HG02571 (cell line): ENCODE results near the gene COL8A2.
"Not testable (repeated sequence)": the region's sequence is repeated elsewhere in the genome, so short reads cannot be mapped to it uniquely, and the experiment has no call there.

Experiments used
- ATAC-seq: cut with Tn5 transposase; IDR thresholded peaks from one replicate; pipeline ENCODE4 v1.9.1; 2021; ENCODE audit warnings: mild to moderate bottlenecking, moderate library complexity; ENCODE audit not compliant: unreplicated experiment

Gene COL8A2

DNA sequence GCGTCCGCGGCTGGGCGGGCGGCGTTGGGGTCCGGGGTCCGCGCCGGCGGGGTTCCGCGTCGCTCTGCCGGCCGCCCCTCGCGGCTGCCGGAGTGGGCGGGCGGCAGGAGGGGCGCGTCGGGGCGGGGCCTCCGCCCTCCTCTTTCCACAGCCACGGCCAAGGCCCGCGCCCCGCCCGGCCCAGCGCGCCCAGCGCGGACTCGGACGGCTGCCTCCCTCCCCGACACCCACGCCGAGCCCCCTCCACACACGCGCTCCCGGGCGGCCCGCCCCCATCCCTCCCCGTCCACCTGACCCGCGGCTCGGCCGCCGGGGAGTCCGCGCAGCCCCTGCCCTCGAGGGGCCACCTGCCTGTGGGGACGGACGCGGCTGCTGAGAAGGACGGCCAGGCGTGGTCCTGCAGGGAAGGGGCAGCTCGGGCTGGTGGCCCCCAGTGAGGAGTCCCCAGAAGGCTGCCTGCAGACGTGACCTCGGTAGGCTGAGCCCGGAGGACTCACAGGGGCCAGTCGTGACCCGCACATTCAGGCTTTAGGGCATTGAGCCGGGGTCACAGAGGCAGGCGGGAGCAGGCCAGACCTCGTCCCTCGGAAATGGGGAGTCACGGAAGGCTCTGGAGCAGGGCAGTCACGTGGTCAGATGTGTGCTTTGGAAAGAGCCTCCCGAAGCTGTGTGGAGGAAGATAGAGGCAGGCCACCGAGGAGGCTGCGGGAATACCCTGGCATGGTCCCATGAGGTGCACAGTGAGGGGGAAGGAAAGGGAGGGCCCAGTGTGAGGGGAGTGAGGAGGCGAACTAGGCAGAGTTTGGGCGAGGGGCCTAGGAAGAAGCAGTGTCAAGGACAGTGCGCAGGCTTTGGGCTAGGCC lies at the start of gene COL8A2:
Gene COL8A2 (minus strand): TSS at position 94 of the 863 bp plus-strand sequence. CDS start 24,980 bp downstream, outside the sequence.
- ATAC-seq = no peak

DNA sequence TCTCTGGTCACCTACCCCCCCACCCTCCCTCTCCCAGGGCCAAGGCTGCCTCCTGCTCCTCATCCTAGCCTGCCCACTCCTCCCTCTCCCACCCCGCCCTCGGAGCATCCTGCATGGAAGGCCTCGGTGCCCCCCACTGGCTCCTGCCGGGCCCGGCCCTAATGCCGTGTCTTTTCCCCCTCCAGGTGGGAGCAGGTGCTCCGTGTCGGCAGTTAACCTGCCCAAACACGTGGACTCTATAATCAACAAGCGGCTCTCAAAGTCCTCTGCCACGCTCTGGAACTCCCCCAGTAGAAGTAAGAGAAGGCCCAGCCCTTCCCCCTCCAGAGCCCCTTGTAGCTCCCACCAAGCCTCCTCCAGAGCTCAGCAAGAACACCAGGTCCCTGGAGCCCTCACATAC lies 49.7 kb upstream of the COL8A2 start:
- ATAC-seq = no peak

GRCh38 chr1:36172983-36173382 lies 48.0 kb upstream of the COL8A2 start:
- ATAC-seq = no peak

DNA sequence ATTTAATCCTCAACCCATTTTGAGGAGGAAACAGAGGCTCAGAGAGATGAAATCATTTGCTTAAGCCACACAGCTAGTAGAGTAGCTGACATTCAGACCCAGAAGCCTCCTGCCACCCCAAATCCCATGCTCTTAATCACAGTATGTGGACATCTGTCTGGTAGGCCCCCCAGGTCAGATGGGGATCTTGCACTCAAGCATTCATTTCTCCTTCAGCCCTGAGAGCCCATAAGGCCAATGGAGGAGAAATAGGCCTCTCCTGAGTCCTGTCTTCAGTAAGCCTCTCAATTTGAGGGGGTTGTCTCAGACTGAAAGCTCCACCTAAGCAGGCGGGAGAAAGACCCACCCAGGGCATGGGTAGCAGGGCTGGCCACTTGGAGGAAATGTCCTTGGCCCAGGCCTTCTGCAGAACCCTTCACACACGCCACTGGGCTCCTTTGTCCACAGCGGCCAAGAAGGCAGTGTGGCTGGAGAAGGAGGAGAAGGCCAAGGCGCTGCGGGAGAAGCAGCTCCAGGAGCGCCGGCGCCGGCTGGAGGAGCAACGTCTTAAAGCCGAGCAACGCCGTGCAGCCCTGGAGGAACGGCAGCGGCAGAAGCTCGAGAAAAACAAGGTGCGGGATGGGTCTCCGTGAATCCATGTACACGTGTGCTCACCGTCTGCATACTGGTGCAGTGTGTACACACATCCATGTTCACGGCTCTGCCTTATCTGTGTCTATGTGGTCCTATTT lies 47.2 kb upstream of the COL8A2 start:
- no peak for ATAC-seq

DNA sequence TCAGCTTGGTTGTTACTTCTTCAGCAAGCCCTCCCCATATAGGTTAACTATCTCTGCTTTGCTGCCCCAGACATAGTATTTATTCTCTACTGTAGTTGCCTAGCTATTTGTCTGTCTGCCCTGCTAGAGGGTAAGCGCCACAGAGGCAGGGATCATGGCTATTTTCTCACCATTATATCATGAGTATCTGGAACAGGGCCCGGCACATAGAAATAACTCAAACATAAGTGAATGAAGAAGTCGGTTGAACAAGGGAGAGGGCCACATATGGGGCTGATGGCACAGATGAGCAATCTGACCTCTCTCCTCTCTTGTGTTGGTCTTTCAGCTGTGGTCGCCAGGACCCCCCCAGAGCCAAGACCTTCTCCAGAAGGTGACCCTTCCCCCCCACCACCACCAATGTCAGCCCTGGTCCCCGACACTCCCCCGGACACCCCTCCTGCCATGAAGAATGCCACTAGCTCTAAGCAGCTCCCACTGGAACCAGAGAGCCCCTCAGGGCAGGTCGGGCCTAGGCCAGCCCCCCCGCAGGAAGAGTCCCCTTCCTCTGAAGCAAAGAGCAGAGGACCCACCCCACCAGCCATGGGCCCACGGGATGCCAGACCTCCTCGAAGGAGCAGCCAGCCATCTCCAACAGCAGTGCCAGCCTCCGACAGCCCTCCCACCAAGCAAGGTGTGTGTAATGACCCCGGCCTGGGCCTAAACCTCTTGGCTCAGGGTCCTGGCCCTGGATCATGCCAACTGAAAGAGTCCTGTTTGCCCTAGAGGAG lies 45.8 kb upstream of the COL8A2 start:
- no peak for ATAC-seq

GRCh38 chr1:36168514-36168913 lies 43.5 kb upstream of the COL8A2 start:
- no peak for ATAC-seq

DNA sequence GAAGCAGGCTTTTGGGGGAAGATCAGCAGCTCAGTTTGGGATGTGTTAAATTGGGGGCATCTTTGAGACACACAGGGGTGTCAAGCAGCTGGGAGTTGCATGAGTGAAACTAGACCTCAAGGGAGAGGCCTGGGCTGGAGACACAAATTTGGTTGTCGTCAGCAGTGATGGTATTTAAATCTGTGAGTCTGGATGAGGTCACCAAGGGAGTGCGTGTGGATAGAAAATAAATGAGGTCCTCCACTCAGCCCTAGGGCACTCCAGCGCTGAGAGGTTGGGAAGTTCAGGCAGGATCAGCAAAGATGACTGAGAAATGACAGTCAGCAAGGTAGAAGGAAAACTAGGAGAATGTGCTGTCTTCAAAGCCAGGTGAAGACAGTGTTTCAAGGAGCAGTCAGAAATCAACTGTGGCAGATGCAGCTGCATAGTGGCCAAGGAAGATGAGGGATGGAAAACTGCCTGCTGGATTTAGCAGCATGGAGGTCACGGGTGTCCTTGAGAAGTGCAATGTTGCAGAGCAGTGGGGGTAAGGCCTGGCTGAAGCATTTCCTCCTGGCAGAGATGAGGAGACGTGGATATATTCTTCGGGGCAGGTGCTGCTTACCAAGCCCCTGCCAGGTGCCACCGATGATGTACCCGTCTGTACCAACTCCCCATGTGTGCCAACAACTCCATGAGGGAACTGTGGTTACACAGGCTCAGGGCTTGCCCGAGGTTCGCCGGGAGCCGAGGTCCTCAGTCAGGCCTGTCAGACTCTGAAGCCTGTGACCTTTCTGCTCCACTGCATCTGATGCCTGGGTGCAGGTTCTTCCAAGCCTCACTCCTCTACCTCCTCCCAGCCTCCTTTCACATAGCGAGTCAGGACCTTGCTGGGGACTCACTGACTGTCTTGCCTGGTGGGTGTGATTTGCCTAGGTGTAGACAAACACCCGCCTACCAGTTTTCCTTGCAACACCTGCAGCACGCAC lies 42.2 kb upstream of the COL8A2 start:
- no peak for ATAC-seq

DNA sequence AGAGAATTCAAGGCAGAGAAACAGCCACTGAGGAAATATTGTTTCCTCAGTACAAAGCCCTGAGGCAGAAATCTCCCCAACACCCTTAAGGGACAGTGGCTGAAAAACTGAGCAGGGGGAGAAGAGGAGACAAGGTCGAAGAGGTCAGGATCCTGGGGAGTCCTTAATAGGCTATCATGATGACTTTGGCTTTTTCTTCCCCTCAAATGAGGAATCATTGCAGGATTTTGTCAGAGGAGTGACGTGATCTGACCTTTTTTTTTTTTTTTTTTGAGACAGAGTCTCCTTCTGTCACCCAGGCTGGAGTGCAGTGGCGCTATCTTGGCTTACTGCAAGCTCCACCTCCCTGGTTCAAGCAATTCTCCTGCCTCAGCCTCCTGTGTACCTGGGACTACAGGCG lies 41.1 kb upstream of the COL8A2 start:
- no peak for ATAC-seq

GRCh38 chr1:36165145-36165544 lies 40.1 kb upstream of the COL8A2 start:
- ATAC-seq = no peak

DNA sequence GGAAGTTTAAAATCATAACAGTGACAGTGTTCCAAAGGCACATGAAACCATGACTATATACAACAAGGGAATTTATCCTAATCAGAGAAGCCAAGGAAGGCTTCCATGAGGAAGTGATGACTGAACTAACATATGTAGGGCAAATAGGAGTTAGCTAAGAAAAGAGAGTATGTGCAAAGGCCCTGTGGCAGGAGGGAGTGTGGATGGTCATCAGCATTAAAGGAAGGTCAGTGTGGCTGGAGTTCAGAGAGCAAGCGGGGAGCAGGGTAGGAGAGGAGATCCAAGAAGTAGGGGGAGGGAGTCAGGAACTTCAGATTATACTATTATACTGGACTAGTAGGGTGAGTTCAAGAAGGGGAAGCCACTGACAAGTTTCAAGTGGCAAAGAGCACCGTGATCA lies 39.3 kb upstream of the COL8A2 start:
- no peak for ATAC-seq

DNA sequence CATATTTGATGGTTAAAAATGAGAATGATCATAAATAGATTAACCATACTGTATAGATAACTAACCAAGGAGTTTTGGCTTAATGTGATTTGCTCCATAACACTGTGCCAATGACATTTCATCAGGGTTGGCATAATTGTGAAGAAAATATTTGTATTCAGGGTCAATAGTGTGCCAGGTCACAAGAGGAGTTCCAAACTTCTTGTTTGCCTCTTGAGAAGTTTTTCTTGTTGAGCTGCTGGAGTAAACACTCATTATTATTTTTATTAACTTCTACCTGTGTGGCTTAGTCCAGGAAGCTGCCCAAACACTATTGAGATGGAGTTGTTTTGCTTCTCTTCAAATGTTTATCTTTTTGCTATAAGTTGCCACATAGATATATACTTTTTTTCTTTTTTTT lies 38.4 kb upstream of the COL8A2 start:
- no peak for ATAC-seq

GRCh38 chr1:36162680-36163239 lies 37.7 kb upstream of the COL8A2 start:
- ATAC-seq = no peak

- ATAC-seq = no peak
These were observed 36.9 kb upstream of the COL8A2 start for GRCh38 chr1:36161641-36162531.

DNA sequence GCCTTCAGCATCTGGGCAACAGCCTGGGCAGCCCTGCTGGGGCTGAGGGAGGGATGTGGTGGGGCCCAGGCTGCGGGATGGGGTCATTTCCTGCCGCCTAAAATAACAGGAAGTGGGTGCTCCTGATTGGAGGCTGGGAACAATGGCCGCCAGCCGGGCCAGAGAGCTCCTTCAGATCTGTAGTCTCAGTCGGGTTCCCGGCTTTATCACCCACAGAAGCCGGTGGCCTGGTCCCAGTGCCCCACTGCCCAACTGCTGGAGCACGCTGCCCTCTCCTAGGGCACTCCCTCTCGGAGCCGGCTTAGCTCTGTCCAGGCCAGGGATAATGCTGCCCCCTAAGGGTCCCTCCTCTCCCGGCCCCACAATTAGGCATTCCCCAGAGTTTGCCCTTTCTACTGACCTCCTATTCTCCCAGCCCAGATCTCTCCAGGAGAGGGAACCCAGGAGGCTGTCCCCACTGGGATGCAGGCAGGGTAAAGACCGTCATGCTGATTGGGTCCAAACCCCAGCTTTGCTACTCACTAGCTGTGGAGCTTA lies 36.0 kb upstream of the COL8A2 start:
- ATAC-seq = no peak

DNA sequence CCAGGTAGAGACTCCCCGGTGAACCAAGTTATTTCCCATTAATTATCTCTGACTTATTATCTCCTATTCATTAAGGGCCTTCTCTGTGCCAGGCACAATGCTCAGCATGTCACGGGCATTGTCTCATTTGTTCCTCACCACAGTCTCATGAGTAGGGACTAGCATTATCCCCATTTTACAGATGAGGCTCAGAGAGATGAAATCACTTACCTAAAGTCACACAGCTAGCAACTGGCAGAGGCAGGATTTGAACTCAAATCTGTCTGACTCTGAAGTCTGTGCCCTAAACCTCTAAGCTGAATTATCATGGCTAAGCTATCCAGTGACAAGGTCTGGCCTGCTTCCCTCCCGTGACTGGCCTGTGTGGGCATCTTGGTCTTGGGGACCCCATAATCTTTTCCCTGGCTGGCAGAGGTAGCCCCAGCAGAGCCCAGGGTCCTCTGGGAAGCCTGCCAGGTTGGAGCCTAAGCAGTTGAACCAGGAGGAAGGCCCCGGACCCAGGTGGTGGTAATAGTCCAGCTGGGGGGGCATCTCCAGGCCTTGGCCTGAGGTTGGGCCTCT lies 35.4 kb upstream of the COL8A2 start:
- ATAC-seq = no peak

DNA sequence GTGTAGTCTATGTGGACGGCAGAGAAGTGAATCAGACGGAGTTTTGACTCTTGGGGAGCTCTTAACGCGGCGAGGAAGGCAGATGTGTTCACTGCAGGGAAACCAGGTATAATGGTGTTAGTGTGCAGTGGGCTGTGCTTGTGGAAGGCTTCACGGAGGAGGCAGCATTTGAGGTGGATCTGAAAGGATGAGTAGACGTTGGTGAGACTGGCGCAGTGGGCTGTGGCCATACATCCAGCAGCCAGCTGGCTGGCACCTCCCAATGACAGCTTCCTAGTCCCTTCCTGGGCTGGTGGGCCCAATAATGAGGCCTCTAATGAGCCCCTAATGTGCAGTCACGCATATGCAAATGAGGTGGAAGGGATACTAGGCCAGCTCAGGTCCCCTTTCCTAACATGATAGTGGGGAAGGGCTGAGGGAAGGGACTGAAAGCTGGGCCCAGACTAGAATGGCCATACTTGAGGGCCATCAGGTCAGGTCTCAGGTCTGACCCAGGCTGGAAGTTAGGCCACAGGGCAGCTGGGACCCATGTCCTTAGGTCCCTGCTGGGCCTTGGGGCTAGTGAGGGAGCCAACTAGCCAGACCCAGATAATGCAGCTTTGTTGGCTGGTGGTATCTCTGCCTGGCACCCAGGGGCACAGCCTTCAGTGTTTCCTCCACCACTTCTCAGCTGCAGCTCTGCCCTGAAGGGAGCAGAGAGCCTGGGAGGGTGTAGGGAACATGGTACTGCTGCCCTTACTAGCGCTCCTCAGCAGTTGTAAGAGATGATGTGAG lies 34.8 kb upstream of the COL8A2 start:
- no peak for ATAC-seq

- ATAC-seq = not testable (repeated sequence)
These were observed 33.8 kb upstream of the COL8A2 start for GRCh38 chr1:36158827-36159252.
